ENCODE measurements around the gene TBC1D8. TPM values are rescaled to one million over a fixed set of nuclear protein-coding genes. Genes with fewer than 3 reads are reported as not detected.

Gene TBC1D8
- total RNA-seq, 1 donor from 2014 or later: 18.6 TPM

DNA sequence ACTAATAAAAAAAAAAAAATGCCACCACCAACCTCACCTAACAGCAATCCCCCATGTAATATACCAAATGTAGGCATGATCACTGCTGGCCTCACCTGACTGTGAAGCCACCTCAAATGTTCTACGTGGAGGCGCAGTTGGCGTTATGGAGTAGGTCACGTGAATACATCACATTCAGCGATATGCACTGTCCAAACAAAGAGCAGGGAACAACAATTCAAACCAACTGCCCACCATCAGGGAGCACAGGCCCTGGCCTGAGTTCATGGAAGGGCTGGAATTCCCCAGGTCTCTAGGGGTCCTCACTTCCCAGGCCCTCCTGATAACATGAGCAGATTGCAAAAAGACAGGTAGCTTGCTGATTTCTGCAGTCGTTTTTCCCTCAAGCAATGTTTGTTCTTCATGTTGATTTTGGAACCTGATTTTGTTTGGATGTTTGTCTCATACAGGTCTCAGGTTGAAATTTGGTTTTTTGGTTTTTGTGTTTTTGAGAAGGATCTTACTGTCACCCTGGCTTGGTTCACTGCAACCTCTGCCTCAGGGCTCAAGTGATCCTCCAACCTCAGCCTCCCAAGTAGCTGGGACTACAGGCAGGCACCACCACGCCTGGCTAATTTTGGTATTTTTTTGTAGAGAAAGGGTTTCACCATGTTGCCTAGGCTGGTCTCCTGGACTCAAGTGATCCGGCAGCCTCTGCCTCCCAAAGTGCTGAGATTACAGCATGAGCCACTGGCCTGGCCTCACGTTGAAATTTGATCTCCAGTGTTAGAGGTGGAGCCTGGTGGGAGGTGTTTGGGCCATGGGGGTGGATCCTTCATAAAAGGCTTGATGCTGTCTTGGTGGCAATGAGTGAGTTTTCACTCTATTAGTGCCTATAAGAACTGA, 15.5 kb downstream of the TBC1D8 start:
- DNase-seq (ENCODE audit: low read depth): no peak

DNA sequence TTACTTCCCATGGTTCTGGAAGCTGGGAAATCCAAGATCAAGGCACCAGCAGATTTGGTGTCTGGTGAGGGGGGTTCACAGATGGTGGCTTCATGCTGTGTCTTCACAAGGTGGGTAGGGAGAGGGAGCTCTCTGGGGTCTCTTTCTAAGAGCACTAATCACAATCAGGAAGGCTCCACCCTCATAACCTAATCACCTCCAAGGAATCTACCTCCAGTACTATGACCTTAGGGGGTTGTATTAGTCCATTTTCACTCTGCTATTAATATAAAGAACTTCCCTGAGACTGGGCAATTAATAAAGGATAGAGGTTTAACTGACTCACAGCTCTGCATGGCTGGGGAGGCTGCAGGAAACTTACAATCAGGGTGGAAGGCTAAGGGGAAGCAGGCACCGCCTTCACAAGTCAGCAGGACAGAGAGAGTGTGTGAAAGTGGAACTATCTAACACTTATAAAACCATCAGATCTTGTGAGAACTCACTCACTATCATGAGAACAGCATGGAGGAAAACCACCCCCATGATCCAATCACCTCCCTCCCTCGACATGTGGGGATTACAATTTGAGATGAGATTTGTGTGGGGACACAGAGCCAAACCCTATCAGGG, 17.6 kb downstream of the TBC1D8 start:
- no peak for DNase-seq (ENCODE audit: low read depth)

DNA sequence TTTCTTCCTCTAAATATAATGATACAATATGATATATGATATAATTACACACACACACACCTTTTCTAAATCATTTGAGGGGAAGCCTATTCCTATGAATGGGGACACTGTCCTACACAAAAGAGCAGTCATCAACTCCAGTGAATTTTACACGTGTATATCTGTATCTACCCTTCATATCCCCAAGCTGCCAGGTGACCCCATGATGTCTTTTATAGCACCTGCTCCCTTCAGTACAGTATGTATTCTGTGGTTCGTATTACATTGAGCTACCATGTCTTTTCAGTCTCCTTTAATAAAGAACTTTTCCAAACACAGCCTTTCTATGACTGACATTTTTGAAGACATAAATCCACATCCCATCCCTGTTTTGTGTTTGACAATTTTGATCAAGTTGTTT, 19.0 kb downstream of the TBC1D8 start:
- DNase-seq (ENCODE audit: low read depth): no peak

DNA sequence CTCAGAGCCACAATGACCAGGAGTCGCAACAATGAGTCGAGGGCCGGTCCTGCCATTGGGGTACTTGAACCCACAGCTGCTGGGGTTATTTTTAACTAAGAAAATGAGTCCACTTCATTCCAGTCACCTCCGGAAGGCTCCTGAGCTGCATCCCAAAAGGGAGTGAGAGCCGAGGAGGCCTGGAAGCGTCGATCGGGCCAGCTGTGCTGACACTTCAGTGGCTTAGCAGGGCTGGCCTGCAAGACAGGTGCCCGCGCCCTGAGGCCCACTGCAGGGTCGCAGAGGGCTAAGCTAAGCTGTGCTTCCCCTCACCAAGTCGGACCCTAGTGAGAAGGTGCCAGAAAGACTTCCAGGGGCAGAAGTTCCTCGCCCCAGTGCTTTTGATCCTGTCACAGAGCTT, 21.1 kb downstream of the TBC1D8 start:
- DNase-seq (ENCODE audit: low read depth): peak; percentile 48

DNA sequence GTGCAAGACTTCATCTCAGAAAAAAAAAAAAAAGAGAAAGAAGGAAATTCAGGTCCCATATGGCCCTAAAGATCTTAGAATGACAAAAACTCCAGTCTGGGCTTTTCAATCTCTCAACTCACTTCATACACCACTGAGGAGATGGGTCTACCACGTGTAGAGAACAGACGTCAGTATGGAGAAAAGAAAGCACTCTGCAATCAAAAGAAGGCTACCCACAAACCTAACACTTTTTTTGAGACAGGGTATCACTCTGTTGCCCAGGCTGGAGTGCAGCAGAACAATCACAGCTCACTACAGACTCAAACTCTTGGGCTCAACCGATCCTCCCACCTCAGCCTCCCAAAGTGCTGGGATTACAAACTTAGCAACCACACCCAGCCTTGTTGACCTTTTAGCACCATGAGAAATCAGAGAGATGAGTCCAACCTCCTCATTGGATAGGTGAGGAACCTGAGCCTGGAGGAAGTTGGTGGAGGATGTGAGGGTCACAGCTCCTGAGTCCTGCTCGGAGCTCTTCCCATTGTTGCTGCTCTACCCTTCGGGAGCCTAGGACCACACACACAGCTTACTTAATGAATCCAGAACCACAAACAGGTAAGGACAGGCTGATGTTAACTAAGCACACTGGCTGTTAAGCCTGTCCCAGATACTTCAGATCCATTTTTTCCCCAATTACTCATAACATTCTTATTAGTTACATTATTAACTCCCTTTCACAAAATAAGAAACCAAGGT, 23.7 kb downstream of the TBC1D8 start:
- DNase-seq (ENCODE audit: low read depth): no peak

DNA sequence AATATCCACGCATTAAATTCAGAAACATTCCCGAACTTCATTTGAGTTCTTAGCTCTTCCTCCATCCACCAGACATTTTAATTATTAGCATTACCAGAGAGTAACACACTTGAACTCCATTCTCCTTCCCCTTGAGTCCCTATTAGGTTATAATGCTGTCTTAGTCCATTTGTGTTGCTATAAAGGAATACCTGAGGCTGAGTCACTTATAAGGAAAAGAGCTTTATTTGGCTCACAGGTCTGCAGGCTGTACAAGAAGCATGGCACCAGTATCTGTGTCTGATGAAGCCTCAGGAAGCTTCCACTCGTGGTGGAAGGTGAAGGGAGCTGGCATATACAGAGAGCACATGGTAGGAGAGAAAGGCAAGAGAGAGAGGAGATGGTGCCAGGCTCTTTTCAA, 25.4 kb downstream of the TBC1D8 start:
- DNase-seq (ENCODE audit: low read depth): no peak

DNA sequence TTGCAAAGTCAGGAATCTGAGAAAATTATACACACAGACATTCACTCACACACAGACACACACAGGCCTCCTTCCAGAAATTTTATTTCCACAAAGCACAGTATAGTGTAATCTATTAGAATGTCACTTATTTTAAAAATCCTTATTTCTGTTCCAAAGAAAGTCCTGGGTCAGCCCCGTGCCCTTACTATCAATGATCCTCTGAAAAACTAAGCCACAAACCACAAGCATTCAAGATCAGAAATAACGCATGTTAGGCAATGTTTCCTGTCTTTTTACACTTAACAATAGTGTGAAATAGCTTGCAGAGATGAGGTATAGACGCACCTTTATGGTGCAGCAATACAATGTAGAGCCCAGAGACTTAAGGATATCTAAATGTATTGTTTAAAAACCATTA, 25.8 kb downstream of the TBC1D8 start:
- DNase-seq (ENCODE audit: low read depth): no peak

DNA sequence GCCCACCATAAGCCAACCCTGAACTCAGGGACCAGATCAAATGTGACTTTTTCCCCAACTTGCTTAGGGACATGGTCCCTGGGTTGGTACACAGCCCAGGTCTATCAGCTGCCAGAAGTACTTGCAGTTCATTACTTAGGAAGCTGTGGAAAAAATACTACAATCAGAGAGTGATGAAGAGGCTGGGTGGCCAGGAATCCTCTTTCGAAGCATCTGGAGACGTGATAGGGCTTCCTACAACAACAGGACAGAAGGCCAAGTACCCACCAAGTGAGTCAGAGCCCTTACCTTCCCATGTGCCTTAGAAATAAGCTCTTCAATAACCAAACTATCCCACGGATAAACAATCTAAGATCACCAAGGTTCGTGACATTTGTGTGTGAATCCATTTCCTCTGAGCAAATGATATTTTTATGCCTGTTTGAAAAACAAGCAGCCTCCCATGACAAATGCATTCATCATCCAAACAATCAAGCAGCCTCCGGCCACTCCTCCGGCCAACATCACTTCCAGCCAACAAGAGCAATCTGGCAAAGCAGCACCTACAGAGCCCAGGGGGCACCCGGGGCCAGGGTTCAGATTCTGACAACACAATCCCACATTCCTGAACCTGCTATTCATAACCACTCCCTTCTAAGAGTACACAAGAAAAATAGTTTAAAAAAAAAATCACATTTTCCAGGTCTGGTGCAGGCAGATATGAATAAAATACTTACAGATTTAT, 26.4 kb downstream of the TBC1D8 start:
- peak; percentile 73 for DNase-seq (ENCODE audit: low read depth)

DNA sequence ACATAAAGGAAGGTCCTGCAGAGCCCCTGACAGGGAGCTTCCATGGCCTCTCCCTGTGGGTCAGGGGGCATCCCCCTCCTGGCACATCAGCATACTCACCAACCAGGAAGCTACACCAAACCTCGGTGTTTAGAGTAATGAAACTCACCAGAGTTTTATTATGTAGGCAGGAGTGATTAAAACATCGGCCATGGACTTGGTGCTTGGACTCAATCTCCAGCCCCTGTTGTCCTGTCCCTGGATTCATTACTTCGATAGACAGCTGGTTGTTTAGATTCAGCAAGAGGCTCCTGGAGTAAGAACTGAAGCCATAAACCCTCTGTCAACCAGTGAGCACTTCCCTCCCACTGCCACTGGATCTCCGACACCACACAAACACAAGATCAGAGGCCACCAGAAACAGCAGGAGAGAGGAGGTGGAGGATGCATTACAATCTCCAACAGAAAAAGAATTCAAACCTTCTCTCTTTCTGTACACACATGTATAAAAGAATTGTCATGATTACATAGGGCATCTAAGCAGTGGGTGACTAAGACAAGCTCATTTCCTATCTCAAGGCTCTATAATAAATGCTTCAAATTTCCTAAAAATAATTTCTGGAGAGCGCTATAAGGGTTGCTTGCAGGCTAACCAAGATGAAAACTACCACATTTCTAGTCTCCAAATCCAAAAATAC, 27.2 kb downstream of the TBC1D8 start:
- no peak for DNase-seq (ENCODE audit: low read depth)

DNA sequence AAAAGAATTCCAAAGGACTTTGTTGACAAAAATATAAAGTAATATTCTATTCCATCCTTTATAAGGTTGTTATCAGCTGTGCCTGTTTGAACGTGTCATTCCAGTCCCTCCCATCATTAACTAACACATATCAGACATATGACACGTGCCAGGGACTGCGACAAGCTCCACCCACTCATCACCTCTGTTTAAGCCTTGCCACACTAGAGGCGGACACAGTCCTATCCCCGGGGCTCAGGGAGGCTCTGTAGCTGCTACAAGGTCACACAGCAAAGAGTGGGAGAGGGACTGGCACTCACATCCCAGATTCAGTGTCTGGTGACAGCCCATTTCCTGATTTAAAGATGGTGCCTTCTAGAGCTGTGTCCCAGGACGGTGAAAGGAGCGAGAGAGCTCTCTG, 30.0 kb downstream of the TBC1D8 start:
- no peak for DNase-seq (ENCODE audit: low read depth)

DNA sequence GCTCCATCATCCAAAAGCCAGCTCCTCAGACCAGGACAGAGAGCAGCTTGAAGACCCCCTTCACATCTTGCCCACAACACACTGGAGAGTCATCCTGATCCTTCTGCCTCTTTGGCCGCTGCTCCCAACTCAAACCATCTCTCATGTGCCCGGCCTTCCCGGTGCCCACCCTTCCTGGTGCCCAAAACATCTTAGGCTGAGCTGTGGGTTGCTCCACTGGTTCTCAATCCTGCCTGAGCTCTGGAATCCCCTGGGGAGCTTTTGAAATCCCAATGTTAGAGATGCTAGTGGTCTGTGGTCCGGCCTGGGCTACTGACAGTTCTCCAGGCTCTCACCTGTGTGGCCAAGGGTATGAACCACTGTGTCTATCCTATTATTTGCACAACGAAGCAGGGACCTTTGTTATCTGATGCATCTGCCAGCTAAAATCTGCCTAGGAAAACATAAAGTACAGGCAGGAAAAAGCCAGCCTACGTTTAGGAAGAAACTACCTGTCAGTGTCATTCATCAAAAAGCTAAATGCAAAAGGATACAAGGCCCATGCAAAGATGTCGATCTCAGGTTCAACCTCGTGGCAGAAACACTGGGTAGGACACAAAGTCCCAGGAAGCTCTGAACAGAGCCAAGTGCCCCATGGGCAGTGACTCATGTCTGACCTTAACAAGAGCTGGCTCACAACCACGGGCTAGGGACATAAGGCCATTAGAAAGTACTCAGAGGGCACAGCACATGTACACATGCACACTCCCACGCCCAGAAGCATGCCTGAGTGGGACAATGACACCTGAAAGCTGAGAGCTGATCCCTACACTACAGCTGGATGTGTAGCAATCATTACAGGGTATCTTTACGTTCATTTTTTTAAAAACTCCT, 30.8 kb downstream of the TBC1D8 start:
- peak; percentile 82 for DNase-seq (ENCODE audit: low read depth)

DNA sequence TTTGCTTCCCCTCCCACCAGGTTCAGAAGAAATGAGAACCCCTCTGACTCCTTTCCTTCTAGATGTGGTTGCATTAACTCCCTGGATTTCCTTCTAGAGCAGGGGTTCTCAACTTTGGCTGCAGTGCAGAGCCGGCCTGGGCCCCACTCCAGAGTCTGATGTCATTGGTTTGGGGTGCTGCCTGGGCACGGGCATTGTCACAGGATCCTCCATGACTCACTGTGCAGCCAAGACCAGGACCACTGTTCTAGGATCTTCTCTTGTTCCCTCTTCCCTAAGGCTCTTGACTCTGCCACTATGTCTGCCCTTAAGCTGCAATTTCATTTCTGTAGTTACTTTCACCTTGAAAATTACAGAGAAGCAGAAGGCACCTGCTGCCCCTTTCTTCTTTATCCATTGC, 31.8 kb downstream of the TBC1D8 start:
- peak; percentile 86 for DNase-seq (ENCODE audit: low read depth)

DNA sequence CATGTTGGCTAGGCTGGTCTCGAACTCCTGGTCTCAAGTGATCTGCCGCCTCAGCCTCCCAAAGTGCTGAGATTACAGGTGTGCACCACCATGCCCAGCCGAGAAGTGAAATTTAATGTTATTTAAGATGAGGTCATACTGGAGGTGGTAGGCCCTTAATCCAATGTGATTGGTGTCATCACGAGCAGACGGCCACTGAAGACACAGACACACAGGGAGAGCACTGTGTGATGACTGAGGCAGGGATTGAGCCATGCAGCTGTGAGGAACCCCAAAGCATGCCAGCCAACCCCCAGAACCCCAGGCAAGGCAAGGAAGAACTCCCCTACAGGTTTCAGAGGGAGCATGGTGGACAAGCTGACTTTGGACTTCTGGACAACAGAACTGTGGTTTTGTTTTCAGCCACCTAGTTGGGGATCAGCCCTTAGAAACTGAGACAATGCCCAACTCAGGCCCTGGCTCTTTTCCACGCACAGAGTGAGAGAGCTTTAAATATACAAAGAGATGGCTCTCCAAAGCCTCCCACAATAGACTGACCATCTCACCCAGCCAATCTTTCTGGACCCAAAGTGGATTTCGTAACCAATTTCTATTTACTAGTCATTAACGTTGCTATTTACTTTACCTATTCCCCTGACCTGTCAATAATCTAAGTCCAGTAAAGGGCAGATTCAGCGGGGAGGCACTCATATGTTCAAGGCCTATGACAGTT, 34.2 kb downstream of the TBC1D8 start:
- DNase-seq (ENCODE audit: low read depth): no peak

DNA sequence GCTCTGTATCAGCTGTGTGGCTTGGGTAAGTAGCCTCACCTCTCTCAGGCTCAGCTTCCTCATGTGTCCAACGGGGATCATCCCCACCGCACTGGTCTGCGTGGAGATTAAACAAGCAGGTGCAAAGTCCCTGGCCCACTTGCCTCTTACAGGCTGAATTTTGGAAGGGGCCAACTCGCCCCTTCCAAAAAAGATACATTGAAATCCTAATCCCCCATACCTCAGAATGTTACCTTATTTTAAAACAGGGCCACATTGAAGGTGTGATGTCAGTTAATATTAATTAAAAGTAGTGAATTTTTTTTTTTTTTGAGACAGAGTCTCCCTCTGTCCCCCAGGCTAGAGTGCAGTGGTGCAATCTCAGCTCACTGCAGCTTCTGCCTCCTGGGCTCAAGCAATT, 34.8 kb downstream of the TBC1D8 start:
- no peak for DNase-seq (ENCODE audit: low read depth)

DNA sequence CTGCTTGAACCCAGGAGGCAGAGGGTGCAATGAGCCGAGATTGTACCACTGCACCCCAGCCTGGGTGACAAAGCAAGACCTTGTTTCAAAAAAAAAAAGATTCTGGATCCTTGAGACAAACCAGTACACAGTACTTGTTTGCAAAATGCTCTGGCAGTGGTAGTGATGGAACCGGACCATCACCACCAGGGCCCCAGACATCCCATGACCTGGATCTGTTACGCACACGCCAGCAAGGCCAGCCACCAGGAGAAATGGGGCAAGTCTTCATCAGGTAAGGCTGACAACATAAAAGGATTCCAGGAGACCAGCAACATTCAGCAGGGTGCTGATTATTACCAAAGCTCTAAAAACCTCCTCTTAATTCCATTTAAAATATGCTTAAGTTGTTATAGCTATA, 35.5 kb downstream of the TBC1D8 start:
- DNase-seq (ENCODE audit: low read depth): no peak

DNA sequence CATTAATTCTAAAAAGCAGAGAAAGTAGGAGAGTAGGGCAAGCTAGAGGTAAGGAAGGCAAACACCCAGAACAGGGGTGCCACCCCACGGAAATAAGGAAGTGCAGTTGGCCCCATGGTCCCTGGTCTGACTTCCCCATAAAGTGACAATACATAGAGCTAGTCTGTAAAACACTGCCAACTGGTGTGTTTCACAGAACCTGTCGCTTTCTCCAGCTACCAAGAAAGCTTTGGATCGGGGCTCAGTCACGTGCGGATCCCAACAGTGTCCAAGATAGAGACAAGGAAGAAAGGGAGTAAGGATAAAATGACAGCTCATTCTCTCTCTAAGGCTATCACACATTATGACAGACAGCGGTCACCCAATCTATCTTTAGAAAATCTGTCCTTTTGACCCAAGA, 36.4 kb downstream of the TBC1D8 start:
- no peak for DNase-seq (ENCODE audit: low read depth)

DNA sequence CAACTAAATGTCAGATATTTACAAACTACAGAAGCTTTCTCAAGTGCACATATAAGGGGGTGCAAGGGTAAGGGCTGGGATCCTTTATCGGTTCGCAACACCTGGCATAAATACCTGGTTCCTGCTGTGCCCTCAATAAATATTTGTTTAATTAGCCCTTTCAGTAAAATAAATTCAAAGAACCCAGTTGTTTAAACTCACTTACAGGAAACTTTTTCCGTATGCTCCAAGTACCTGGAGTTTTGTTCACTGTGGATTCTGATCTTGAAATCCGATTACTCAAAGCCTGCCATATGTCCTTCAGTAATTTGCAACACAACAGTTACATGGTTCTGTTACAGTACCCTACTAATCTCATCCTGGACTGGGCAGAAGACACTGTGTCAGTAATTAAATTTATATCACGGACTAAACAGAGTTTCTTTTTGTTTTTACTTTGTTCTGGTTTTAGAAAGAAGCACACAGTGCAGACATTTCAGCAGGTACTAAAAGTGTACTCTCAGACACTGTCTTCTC, 36.9 kb downstream of the TBC1D8 start:
- no peak for DNase-seq (ENCODE audit: low read depth)

DNA sequence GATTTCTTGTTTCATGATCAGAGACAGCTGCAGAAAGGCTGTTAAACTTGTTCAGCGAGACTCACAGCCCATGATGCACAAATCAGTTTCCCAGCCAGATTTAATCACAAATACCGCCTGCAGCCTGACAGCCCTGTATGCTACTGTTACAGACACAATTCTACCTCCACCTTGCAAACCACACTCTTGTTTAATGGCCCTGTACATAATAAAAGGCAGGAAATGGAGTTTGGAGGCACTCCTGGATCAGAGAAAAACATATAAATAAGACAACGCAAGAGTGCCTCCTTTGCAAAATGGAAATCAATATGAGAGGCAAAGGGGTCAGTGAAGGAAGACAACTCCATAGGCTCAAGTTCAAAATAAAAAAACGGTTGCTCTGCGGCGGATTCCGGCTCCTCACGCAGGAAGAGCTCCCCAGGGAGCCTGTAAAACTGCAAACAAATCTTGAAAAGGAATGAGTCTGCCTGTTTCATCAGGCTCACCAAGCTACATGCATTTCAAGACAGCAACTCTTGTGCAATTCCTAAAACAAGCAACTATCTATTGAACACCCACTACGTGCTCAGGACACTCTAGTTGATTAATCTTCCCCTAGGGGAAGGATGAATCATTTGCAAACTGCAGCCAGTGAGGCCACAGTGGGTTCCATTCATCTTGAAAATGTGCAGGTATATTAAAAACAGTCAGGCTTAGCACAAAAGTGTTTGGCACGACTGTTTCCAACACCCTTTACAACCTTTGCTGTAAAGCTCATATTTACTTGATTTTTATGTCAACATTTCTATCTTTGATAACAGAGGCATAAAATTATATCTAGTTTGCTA, 37.5 kb downstream of the TBC1D8 start:
- peak; percentile 49 for DNase-seq (ENCODE audit: low read depth)
